ENCODE measurements around the gene SH3PXD2A.

- no peak for TF ChIP-seq CTCF (conservative IDR thresholded peaks at IDR 0.05; ENCODE audit: low read depth, low read length)
- TF ChIP-seq EZH2 (IDR thresholded peaks at IDR 0.05; ENCODE audit: borderline replicate concordance, low read depth, low read length, poor library complexity, severe bottlenecking): no peak
Measured at GRCh38 chr10:103663802-103664201, 191.6 kb downstream of the SH3PXD2A start.
